K562 (cell line): ENCODE results near the gene TOX3. TPM values are rescaled to one million over a fixed set of nuclear protein-coding genes. Genes with fewer than 3 reads are reported as not detected.

Experiments
- ATAC-seq: fragments of 200-7000 bp; cut with Tn5 transposase; 3 replicates; pipeline ENCODE4 v1.9.1; 2020; ENCODE audit warnings: moderate library complexity
- BruUV-seq: library from RNA; stranded (reverse); fragments of 400-500 nt; replicated peaks from 2 replicates; lab custom pipeline; 2021; lab: Mats Ljungman, UMichigan
- CTCF ChIA-PET: fragments of 300-600 bp; formaldehyde crosslinking; extraction: SDS; loops from one replicate; lab custom pipeline; 2021; ENCODE audit warnings: low intra/inter-chr PET ratio; lab: Yijun Ruan, JAX
- POLR2A ChIA-PET: fragments of 300-600, 350-650 bp; sonication (Branson Sonifier 250); formaldehyde crosslinking; extraction: SDS; loops from one replicate; lab custom pipeline; 2021; ENCODE audit warnings: antibody characterized with exemption, inconsistent platforms; lab: Yijun Ruan, JAX
- DNase-seq, 4 experiments: peaks; one replicate each; pipeline versions ENCODE4 v3.0.0 to v3.0.0-alpha.2; 2011 to 2018; ENCODE audit warnings: low spot score in 3 of 4, mixed read lengths in 3 of 4; ENCODE audit errors: extremely low read depth in 1 of 4
- FAIRE-seq: peaks from 2 replicates; lab custom pipeline; 2011; peaks lifted over from hg19 to GRCh38; lab: Jason Lieb, UNC
- H2AFZ ChIP-seq: 2 replicates; pipeline ENCODE4 v1.6.0; 2011; ENCODE audit warnings: low read depth, low read length, control low read depth, inconsistent platforms
- H3K27ac ChIP-seq: fragments of 200-600 bp; 3 replicates; pipeline ENCODE4 v1.8.0; 2011; ENCODE audit warnings: low read depth, mild to moderate bottlenecking, control low read depth, inconsistent platforms, low read length, moderate library complexity, mixed read lengths; ENCODE audit errors: extremely low read depth
- H3K27me3 ChIP-seq, 2 experiments: fragments of 300-600 bp in 1 of 2; 2 replicates in 1 of 2; 3 replicates in 1 of 2; pipeline versions ENCODE4 v1.6.0 to v1.8.0; 2011; ENCODE audit warnings: inconsistent platforms in 2 of 2, low read length in 2 of 2, mild to moderate bottlenecking in 1 of 2, mixed read lengths in 1 of 2, moderate library complexity in 1 of 2; ENCODE audit not compliant: control insufficient read depth in 2 of 2, insufficient read depth in 2 of 2
- H3K36me3 ChIP-seq: fragments of 300-600 bp; 3 replicates; pipeline ENCODE4 v1.8.0; 2011; ENCODE audit warnings: mild to moderate bottlenecking, low read length, inconsistent platforms; ENCODE audit not compliant: control insufficient read depth, insufficient read depth
- H3K4me1 ChIP-seq, 2 experiments: fragments of 200-600 bp in 1 of 2; replicated peaks in 1 of 2; 2 replicates in 1 of 2; 3 replicates in 1 of 2; pipeline versions ENCODE4 v1.5.1 to v1.8.0; 2011; ENCODE audit warnings: inconsistent platforms in 2 of 2, low read length in 2 of 2, mild to moderate bottlenecking in 1 of 2, mixed read lengths in 1 of 2, moderate library complexity in 1 of 2; ENCODE audit not compliant: control insufficient read depth in 2 of 2, insufficient read depth in 2 of 2
- H3K4me2 ChIP-seq: 2 replicates; pipeline ENCODE4 v1.6.1; 2011; ENCODE audit warnings: low read length, control low read depth, inconsistent platforms, mixed read lengths; ENCODE audit not compliant: insufficient read depth
- H3K4me3 ChIP-seq: fragments of 200-600 bp; sonication (generic), shearing (Covaris generic); 2 replicates; pipeline ENCODE4 v1.5.1; 2016; ENCODE audit warnings: control low read depth, inconsistent platforms
- H3K79me2 ChIP-seq: fragments of 200-600 bp; 3 replicates; pipeline ENCODE4 v1.8.0; 2011; ENCODE audit warnings: low read length, inconsistent platforms; ENCODE audit not compliant: control insufficient read depth, insufficient read depth
- H3K9ac ChIP-seq, 2 experiments: 2 replicates each; pipeline versions ENCODE4 v1.6.0 to v1.6.1; 2011; ENCODE audit warnings: low read depth in 2 of 2, low read length in 2 of 2, control low read depth in 1 of 2, inconsistent platforms in 1 of 2, mild to moderate bottlenecking in 1 of 2, mixed read lengths in 1 of 2; ENCODE audit not compliant: insufficient read depth in 1 of 2
- H3K9me1 ChIP-seq: one replicate; pipeline ENCODE4 v1.6.0; 2011; ENCODE audit warnings: inconsistent platforms, mild to moderate bottlenecking, low read length, moderate library complexity; ENCODE audit not compliant: control insufficient read depth, insufficient read depth
- H3K9me3 ChIP-seq: replicated peaks from 2 replicates; pipeline ENCODE4 v1.5.1; 2011; ENCODE audit warnings: low read depth, low read length, inconsistent platforms; ENCODE audit not compliant: control insufficient read depth, insufficient read depth
- H4K20me1 ChIP-seq: replicated peaks from 2 replicates; pipeline ENCODE4 v1.6.1; 2011; ENCODE audit warnings: low read length, inconsistent platforms, mixed read lengths; ENCODE audit not compliant: control insufficient read depth, insufficient read depth
- ARNT ChIP-seq, 2 experiments: fragments of 450-650 bp; IDR thresholded peaks; 2 replicates each; pipeline ENCODE4 v1.6.1; 2016; ENCODE audit warnings: mild to moderate bottlenecking in 1 of 2
- BRD4 ChIP-seq: fragments of 200-600 bp; sonication (generic); IDR thresholded peaks from 2 replicates; pipeline ENCODE4 v1.6.1; 2017; ENCODE audit warnings: inconsistent platforms
- KHSRP ChIP-seq: fragments of 450-650 bp; IDR thresholded peaks from 2 replicates; pipeline ENCODE4 v1.6.1; 2017
- KLF6 ChIP-seq: fragments of 250-450 bp; sonication (Bioruptor Pico); IDR thresholded peaks from 2 replicates; pipeline ENCODE4 v1.4.0; 2020; ENCODE audit warnings: mild to moderate bottlenecking, moderate library complexity, borderline replicate concordance
- MAFK ChIP-seq: IDR thresholded peaks from 2 replicates; pipeline ENCODE4 v1.6.1; 2011; ENCODE audit warnings: low read length, improper control_type of control experiment
- PPARD ChIP-seq: fragments of 250-450 bp; sonication (Bioruptor Pico); IDR thresholded peaks from 2 replicates; pipeline ENCODE4 v1.8.0; 2022; ENCODE audit warnings: inconsistent platforms, mild to moderate bottlenecking, moderate library complexity
- SMAD4 ChIP-seq: fragments of 250-450 bp; sonication (Bioruptor Pico); conservative IDR thresholded peaks from 2 replicates; pipeline ENCODE4 v1.8.0; 2021; ENCODE audit warnings: inconsistent platforms, mild to moderate bottlenecking, moderate library complexity
- ZFX ChIP-seq: sonication (generic); formaldehyde crosslinking; IDR thresholded peaks from 2 replicates; pipeline ENCODE4 v1.8.0; 2022; ENCODE audit warnings: mild to moderate bottlenecking, missing genetic modification reagents, moderate library complexity
- ZNF134 ChIP-seq: fragments of 250-450 bp; sonication (Bioruptor Pico); conservative IDR thresholded peaks from 2 replicates; pipeline ENCODE4 v1.4.0; 2020
- WGBS: fragments of 100-300 bp; shearing (Covaris generic); methylation state at CpG from one replicate; pipeline ENCODE4 v1.1.6; 2016; ENCODE audit warnings: low coverage, mixed read lengths; ENCODE audit not compliant: insufficient coverage; ENCODE audit errors: missing lambda C conversion rate; 5-methylcytosine and 5-hydroxymethylcytosine counted together
- in situ Hi-C: fragments of 300-500 bp; cut with MboI; formaldehyde crosslinking; loops from 4 replicates; pipeline ENCODE4 v1.15.0; 2018; ENCODE audit warnings: inconsistent platforms, mixed read lengths
- intact Hi-C: fragments of 100-400 bp; cut with micrococcal nuclease; formaldehyde crosslinking; loops from 2 replicates; pipeline ENCODE4 v1.14.2; 2022
- polyA plus RNA-seq, 8 experiments: library from polyadenylated mRNA; depleted of rRNA in 4 of 8; stranded (reverse) in 5 of 8; unstranded in 3 of 8; fragments of >200 nt; fragmentation: Nextera tagmentation in 2 of 8; fragmentation: Illumina TruSeq in 1 of 8; extraction: Ambion mirVana in 2 of 8; extraction: Trizol in 1 of 8; gene quantifications; 2 replicates each; pipeline versions ENCODE4 v1.2.1 to v1.2.3, GENCODE V29; 2011 to 2014; ENCODE audit warnings: inconsistent platforms in 1 of 8, missing spikeins in 1 of 8
- total RNA-seq, 7 experiments: library from RNA; depleted of rRNA in 6 of 7; stranded (reverse); fragments of >200 nt in 6 of 7; fragmentation: Illumina TruSeq in 2 of 7; extraction: Trizol in 2 of 7; gene quantifications; 2 replicates each; pipeline versions ENCODE4 v1.2.1 to v1.2.3, GENCODE V29; 2011 to 2021; ENCODE audit warnings: low replicate concordance in 1 of 7
- TF ChIP-seq, protein P1 (sequence below): fragments of 250-450 bp; sonication (Bioruptor Pico); IDR thresholded peaks from 2 replicates; pipeline ENCODE4 v1.4.0; 2020; ENCODE audit warnings: mild to moderate bottlenecking, moderate library complexity
- TF ChIP-seq, protein P2 (sequence below): sonication (generic); formaldehyde crosslinking; IDR thresholded peaks from 2 replicates; pipeline ENCODE4 v1.8.0; 2023; ENCODE audit warnings: mild to moderate bottlenecking, missing genetic modification reagents
- TF ChIP-seq, protein P3 (sequence below), 3 experiments: fragments of 200-800 bp in 1 of 3; fragments of 250-450 bp in 1 of 3; fragments of 450-650 bp in 1 of 3; sonication (Bioruptor Pico) in 1 of 3; sonication (Bioruptor generic) in 1 of 3; formaldehyde crosslinking in 1 of 3; IDR thresholded peaks; 2 replicates each; pipeline versions ENCODE4 v1.6.1 to v1.8.0; 2016 to 2022; ENCODE audit warnings: mild to moderate bottlenecking in 2 of 3, missing genetic modification characterization in 2 of 3, missing compliant biosample characterization in 1 of 3, moderate library complexity in 1 of 3
- TF ChIP-seq, protein P4 (sequence below): fragments of 450-650 bp; IDR thresholded peaks from one replicate; pipeline ENCODE4 v1.6.1; 2018; ENCODE audit warnings: mild to moderate bottlenecking, moderate library complexity; ENCODE audit not compliant: partially characterized antibody

The TOX3 gene
- total and polyA plus RNA-seq, 9 of the 15 experiments (the other 6 are each of a cell fraction or from before 2014, with no cell fraction given): not detected

DNA sequence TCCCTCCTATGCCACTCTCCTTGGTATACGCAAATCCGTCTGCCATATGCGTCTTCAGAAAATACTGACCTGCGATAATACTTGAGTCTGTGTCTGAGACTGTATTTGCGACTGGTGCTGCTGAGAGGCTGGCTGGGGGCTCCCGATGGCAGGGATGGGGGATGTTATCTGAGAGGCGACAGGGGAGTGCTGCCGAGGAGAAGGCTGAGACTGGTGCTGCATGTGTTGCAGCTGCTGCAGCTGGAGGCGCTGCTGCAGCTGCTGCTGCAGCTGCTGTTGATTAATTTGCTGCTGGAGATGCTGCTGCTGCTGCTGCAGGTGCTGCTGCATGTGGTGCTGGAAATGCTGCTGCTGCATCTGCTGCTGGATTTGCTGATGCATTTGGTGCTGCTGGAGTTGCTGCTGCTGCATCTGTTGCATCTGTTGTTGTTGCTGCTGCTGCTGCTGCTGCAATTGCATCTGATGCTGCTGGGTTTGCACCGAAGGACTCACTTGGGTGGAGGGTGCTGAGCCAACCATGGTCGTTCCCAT is 107.7 kb downstream of the TOX3 start:
- no peak overlapping the region for H3K4me2 ChIP-seq
- TF ChIP-seq ARNT (IDR thresholded peaks at IDR 0.05): no peak
- TF ChIP-seq, protein P1, sequence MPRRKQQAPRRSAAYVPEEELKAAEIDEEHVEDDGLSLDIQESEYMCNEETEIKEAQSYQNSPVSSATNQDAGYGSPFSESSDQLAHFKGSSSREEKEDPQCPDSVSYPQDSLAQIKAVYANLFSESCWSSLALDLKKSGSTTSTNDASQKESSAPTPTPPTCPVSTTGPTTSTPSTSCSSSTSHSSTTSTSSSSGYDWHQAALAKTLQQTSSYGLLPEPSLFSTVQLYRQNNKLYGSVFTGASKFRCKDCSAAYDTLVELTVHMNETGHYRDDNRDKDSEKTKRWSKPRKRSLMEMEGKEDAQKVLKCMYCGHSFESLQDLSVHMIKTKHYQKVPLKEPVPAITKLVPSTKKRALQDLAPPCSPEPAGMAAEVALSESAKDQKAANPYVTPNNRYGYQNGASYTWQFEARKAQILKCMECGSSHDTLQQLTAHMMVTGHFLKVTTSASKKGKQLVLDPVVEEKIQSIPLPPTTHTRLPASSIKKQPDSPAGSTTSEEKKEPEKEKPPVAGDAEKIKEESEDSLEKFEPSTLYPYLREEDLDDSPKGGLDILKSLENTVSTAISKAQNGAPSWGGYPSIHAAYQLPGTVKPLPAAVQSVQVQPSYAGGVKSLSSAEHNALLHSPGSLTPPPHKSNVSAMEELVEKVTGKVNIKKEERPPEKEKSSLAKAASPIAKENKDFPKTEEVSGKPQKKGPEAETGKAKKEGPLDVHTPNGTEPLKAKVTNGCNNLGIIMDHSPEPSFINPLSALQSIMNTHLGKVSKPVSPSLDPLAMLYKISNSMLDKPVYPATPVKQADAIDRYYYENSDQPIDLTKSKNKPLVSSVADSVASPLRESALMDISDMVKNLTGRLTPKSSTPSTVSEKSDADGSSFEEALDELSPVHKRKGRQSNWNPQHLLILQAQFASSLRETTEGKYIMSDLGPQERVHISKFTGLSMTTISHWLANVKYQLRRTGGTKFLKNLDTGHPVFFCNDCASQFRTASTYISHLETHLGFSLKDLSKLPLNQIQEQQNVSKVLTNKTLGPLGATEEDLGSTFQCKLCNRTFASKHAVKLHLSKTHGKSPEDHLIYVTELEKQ: no peak
- no peak for TF ChIP-seq ZFX (CRISPR knock-in tag)
- no peak for TF ChIP-seq MAFK
- TF ChIP-seq BRD4: no peak
- TF ChIP-seq, protein P2, sequence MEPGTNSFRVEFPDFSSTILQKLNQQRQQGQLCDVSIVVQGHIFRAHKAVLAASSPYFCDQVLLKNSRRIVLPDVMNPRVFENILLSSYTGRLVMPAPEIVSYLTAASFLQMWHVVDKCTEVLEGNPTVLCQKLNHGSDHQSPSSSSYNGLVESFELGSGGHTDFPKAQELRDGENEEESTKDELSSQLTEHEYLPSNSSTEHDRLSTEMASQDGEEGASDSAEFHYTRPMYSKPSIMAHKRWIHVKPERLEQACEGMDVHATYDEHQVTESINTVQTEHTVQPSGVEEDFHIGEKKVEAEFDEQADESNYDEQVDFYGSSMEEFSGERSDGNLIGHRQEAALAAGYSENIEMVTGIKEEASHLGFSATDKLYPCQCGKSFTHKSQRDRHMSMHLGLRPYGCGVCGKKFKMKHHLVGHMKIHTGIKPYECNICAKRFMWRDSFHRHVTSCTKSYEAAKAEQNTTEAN (CRISPR knock-in tag): no peak
- TF ChIP-seq KHSRP: no peak
- no peak for TF ChIP-seq ZNF134
- TF ChIP-seq, protein P3, sequence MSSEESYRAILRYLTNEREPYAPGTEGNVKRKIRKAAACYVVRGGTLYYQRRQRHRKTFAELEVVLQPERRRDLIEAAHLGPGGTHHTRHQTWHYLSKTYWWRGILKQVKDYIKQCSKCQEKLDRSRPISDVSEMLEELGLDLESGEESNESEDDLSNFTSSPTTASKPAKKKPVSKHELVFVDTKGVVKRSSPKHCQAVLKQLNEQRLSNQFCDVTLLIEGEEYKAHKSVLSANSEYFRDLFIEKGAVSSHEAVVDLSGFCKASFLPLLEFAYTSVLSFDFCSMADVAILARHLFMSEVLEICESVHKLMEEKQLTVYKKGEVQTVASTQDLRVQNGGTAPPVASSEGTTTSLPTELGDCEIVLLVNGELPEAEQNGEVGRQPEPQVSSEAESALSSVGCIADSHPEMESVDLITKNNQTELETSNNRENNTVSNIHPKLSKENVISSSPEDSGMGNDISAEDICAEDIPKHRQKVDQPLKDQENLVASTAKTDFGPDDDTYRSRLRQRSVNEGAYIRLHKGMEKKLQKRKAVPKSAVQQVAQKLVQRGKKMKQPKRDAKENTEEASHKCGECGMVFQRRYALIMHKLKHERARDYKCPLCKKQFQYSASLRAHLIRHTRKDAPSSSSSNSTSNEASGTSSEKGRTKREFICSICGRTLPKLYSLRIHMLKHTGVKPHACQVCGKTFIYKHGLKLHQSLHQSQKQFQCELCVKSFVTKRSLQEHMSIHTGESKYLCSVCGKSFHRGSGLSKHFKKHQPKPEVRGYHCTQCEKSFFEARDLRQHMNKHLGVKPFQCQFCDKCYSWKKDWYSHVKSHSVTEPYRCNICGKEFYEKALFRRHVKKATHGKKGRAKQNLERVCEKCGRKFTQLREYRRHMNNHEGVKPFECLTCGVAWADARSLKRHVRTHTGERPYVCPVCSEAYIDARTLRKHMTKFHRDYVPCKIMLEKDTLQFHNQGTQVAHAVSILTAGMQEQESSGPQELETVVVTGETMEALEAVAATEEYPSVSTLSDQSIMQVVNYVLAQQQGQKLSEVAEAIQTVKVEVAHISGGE (CRISPR knock-in tag; IDR thresholded peaks at IDR 0.05): no peak
- TF ChIP-seq, protein P4, sequence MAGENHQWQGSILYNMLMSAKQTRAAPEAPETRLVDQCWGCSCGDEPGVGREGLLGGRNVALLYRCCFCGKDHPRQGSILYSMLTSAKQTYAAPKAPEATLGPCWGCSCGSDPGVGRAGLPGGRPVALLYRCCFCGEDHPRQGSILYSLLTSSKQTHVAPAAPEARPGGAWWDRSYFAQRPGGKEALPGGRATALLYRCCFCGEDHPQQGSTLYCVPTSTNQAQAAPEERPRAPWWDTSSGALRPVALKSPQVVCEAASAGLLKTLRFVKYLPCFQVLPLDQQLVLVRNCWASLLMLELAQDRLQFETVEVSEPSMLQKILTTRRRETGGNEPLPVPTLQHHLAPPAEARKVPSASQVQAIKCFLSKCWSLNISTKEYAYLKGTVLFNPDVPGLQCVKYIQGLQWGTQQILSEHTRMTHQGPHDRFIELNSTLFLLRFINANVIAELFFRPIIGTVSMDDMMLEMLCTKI: no peak
- TF ChIP-seq KLF6: no peak
- TF ChIP-seq SMAD4 (CRISPR knock-in tag): no peak
- no peak for TF ChIP-seq PPARD (CRISPR knock-in tag)

More for the DNA sequence above, 107.7 kb downstream of the TOX3 start:
- BruUV-seq: no TSS peak
- no peak overlapping the region for H3K4me3 ChIP-seq
- no peaks in the 10 kb centered on the region for H3K79me2 ChIP-seq
- no peaks in the 10 kb centered on the region for H3K9me1 ChIP-seq
- no peaks in the 10 kb centered on the region for H3K27me3 ChIP-seq
- no peaks in the 10 kb centered on the region for H3K4me1 ChIP-seq
- WGBS: 2% methylated on average over 10 of the region's 11 CpGs
- CTCF ChIA-PET: interaction anchor here (0.7 kb wide), 1 partner anchor 602 kb away, joined by 3 read pairs; no protein-coding TSS in a partner anchor
- H3K36me3 ChIP-seq: no peaks in the 10 kb centered on the region
- H3K9me3 ChIP-seq: no peaks in the 10 kb centered on the region
- DNase-seq: no peak
- in situ Hi-C loops (no loop called here), intact Hi-C loops (no loop called here)
- POLR2A ChIA-PET: no interaction called here
- no peak overlapping the region for H3K27ac ChIP-seq
- H2AFZ ChIP-seq: no peak overlapping the region
- no peaks in the 10 kb centered on the region for H4K20me1 ChIP-seq
- ATAC-seq: no peak
- no peak overlapping the region for H3K9ac ChIP-seq
- FAIRE-seq: no peak
